Hematopoietic multipotent progenitor cell treated with erythropoietin and hydrocortisone succinate and interleukin-3 and kit ligand, for 17 days (in vitro differentiated cells): Measurements from ENCODE around the gene FSTL1.

ENCODE experiments used
- DNase-seq: peaks from one replicate; pipeline ENCODE4 v3.0.0-alpha.2; 2015; ENCODE audit warnings: low spot score

FSTL1 gene

GRCh38 chr3:120468635-120469295, 18.0 kb upstream of the FSTL1 start:
- no peak for DNase-seq

- DNase-seq: no peak
Measured at GRCh38 chr3:120462409-120462959, 11.7 kb upstream of the FSTL1 start.

- DNase-seq: no peak
Measured at GRCh38 chr3:120461416-120461815, 10.6 kb upstream of the FSTL1 start.

- no peak for DNase-seq
Measured at GRCh38 chr3:120460862-120461261, 10.1 kb upstream of the FSTL1 start.

- DNase-seq: no peak
Measured at GRCh38 chr3:120460181-120460790, 9.5 kb upstream of the FSTL1 start.

GRCh38 chr3:120459196-120459595, 8.4 kb upstream of the FSTL1 start:
- no peak for DNase-seq

- no peak for DNase-seq
Measured at GRCh38 chr3:120457827-120458226, 7.0 kb upstream of the FSTL1 start.

- no peak for DNase-seq
Measured at GRCh38 chr3:120454076-120454689, 3.4 kb upstream of the FSTL1 start.

- no peak for DNase-seq
Measured at GRCh38 chr3:120452816-120453215, 2.0 kb upstream of the FSTL1 start.

GRCh38 chr3:120451806-120452205, 1.0 kb upstream of the FSTL1 start:
- no peak for DNase-seq

- DNase-seq: no peak
Measured at GRCh38 chr3:120451272-120451761, 525 bp upstream of the FSTL1 start.

GRCh38 chr3:120449701-120450599, 842 bp downstream of the FSTL1 start:
- no peak for DNase-seq

GRCh38 chr3:120449251-120449650, 1.5 kb downstream of the FSTL1 start:
- DNase-seq: no peak

- DNase-seq: no peak
Measured at GRCh38 chr3:120448756-120449155, 2.0 kb downstream of the FSTL1 start.

GRCh38 chr3:120446891-120447668, 3.7 kb downstream of the FSTL1 start:
- no peak for DNase-seq

- DNase-seq: no peak
Measured at GRCh38 chr3:120445654-120446053, 5.1 kb downstream of the FSTL1 start.

GRCh38 chr3:120443626-120444123, 7.1 kb downstream of the FSTL1 start:
- no peak for DNase-seq

- no peak for DNase-seq
Measured at GRCh38 chr3:120442975-120443517, 7.7 kb downstream of the FSTL1 start.

GRCh38 chr3:120441776-120442175, 9.0 kb downstream of the FSTL1 start:
- DNase-seq: no peak

GRCh38 chr3:120440762-120441161, 10.0 kb downstream of the FSTL1 start:
- no peak for DNase-seq
